ENCODE results near the gene SPTBN2.

SPTBN2 gene

GRCh38 chr11:66637557-66638176, 91.3 kb downstream of the SPTBN2 start:
- no peak for DNase-seq

GRCh38 chr11:66636411-66636810, 92.6 kb downstream of the SPTBN2 start:
- no peak for DNase-seq

Data from NCI-H1092 (cell line).